Peyer's patch (tissue), 4 donors: ENCODE data around the gene MYEOV.

Experiments
- CTCF ChIP-seq, 6 experiments: fragments of 450-650 bp in 4 of 6; fragments of 200-600 bp in 2 of 6; sonication (generic) in 1 of 6; IDR thresholded peaks; one replicate each; pipeline ENCODE4 v1.5.1; 2017 to 2019; ENCODE audit warnings: antibody characterized with exemption in 6 of 6, mild to moderate bottlenecking in 3 of 6, moderate library complexity in 1 of 6
- POLR2A ChIP-seq, 2 donors: fragments of 450-650 bp; IDR thresholded peaks; one replicate each; pipeline ENCODE4 v1.5.1; 2017; ENCODE audit warnings: antibody characterized with exemption in 2 of 2, mild to moderate bottlenecking in 2 of 2, moderate library complexity in 2 of 2

DNA sequence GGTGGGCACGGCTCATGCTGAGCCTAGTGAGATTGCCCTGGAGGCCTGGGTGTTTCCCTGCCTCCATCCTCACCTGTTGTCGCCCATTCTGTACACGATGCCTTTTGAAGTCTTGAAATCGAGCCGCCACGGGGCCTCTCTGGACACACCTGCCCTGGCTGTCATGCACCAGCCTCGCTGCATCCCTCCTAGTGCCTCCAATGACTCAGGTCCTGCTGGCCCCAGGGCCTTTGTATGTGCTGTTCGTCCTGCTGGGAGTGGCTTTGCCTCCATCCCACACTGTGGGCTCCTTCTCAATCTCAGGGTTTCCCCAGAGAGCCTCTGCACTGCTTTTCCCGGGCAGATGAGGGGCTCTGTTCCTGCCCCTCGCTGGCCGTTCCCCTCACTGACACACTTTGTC lies 8.9 kb upstream of the MYEOV start:
- TF ChIP-seq CTCF (IDR thresholded peaks at IDR 0.05) (no peak), POLR2A (IDR thresholded peaks at IDR 0.05) (no peak)
